ENCODE measurements around the gene ASPG.
"Not testable (repeated sequence)": the region's sequence is repeated elsewhere in the genome, so short reads cannot be mapped to it uniquely, and the experiment has no call there.

Gene ASPG

DNA sequence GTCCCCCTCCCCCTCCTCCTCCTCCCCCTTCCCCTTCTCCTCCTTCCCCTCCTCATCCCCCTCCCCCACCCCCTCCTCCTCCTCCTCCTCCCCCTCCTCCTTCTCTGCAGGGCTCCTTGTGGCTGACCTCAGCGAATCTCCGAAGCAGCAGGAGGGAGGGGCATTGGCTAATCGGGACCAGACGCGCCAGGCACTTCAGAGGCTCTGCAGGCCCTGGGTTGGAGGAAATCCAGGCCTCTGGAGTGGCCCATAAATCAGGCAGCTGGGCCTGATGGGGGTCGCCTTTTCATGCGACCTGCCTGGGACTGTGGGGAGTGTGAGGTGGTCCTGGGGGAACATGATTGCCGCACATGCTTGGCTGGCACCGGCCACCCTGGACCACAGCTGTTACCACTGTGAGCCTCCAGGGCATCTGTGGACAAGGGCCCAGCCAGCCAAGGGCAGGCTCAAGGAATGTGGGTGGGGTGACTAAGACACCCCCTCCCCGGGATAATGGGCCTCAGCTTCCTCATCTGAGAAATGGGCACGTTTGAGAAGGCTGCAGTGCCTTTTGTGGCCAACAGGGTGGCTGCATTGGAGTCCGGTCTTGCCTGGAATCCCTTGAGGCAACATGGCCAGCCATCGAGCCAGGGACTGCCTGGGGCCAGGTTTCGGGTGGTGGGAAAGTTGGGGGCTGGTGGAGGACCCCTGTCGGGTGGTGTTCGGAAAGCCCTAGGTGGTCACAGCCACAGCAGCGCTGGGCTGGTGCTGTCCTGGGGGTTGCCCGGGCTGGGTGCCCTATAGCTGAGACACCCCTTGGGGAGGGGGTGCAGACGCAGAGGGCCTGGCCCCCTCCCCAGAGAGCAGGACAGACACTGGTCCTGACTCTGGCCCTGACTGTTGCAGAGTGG lies 64.9 kb downstream of the ASPG start:
- DNase-seq, result peak; percentile 58

DNA sequence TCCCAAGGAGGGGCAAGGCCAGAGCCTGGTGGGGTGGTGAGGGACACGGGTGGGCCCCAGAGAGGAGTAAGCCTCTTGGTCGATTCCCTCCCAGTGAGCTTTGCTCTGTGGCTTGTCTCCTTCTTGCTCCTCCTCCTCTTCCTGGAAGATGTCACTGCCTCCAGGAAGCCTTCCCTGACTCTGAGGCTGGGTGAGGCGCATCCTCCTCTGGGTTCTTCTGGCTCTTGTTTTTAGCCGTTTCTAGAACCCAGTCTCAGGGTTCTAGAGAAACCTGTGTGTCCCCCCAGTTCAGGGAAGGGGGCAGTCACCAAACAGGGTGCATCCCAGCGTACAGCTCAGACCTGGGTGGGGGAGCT lies 65.5 kb downstream of the ASPG start:
- no peak for DNase-seq

DNA sequence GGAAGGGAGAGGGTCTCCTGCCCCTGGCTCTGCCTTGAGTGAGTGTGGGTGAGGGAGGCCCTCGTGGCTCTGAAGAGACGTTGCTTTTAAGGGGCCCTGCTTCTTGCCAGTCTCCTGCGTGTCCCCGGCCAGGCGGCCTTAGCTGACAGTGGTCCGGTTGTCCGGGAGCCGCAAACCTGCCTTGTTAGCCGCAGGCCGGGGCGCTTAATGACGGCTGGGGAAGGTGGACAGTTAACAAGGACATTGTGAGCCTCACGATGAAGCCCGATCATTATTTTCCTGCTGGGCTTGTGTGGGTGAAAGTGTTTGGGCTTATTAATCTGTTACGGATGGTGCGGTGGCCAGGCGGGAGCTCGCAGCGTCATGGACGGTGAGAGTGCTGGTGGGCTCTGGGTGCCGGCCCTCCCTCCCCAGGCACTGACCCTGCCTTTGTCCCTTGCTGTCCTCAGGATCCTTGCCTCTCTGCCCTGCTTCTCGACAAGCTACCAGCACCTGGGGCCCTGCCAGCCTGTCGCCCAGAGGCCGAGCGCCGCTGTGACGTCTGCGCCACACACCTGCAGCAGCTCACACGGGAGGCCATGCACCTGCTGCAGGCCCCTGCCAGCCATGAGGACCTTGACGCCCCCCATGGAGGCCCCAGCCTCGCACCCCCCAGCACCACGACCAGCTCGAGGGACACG lies 66.2 kb downstream of the ASPG start:
- DNase-seq, result no peak

DNA sequence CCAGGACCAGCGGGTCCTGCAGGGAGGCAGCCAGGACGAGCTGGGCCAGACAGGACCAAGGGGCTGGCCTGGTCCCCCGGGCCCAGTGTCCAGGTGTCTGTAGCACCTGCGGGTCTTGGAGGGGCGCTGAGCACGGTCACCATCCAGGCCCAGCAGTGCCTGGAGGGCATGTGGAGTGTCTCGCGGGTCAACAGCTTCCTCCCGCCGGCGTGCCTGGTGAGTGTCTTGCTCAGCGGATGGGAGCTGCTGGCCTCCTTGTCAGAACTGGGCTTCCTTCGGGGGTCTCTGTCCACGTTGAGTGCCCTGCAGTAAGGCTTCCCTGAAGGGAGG lies 66.7 kb downstream of the ASPG start:
- DNase-seq, result no peak

DNA sequence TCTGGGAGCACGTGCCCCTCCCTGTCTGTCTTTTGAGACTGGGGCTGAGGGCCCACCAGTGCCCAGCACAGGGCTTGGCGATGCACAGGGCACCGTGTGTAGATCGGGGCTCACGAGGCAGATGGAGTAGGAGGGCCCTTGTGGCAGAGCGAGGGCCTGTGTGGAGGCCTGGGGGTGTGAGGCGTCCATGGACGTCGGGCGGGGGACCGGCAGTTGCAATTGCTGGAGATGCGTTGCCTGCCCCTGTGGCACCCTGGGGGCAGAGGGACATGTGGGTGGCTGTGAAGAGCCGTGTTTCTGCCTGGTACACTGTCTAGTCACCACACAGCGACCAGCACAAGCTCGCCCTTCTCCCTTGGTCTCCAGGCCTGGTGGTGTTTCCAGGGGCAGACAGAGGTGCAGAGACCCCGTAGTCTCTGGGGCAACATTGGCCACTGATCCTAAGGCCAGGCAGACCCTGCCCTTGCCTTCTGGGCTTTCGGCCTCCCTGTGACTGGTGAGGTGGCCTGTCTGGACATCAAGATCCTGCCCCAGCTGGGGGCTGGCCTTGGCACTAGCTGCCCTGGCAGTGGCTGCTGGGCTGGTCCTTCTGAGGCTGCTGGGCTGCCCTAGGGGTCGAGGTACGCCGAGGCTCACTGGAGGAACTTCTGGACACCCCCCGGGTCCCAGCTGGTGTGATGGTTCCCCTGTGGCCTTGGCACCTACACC lies 67.3 kb downstream of the ASPG start:
- no peak for DNase-seq

DNA sequence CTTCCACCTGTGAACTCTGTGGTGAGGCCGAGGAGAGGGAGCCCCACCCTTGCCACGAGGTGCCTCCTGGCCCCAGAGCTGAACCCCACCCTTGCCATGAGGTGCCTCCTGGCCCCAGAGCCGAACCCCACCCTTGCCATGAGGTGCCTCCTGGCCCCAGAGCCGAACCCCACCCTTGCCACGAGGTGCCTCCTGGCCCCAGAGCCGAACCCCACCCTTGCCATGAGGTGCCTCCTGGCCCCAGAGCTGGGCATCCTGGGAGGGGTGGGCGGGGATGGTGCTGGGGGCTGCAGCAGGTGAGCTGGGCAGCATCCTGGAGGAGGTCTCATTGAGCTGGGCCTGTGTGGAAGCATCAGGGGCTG lies 67.9 kb downstream of the ASPG start:
- not testable (repeated sequence) for DNase-seq

DNA sequence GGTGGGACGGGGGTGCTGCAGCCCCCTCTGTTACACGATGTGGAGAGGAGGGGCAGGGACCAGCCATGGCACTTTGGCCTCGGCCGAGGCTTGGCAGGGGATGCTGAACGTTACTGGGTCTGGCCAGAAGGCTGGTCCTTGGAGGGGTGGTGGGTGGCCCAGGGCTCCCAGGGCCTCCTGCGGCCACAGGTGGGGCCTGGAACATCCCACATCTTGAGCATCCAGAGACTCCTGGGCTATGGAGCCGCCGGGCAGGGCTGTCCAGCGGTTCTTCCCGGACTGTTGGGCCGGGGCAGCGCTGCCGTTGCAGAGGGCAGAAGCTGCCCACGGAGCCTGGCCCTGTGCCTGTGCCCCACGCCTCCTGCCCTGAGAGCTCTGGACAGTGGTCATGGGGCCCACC lies 68.7 kb downstream of the ASPG start:
- DNase-seq, result no peak

DNA sequence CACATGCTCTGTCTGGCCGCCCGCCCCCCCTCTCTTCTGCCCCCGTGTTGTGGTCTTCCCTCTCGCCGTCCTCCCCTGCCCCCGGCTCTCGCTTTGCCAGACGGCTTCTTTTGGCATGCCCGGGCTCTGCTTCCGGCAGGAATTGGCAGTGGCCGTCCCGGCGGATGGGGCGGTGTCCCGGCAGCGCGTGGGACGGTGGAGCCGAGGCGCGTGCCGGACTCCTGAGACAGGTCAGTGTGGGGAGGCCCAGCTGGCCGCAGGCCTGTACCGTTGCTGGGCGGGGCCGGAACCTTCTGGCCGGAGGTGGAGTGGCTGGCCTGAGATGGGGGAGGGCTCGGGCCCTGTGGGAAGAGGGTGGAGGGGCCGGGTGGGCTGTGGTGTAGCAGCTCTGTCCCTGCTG lies 70.0 kb downstream of the ASPG start:
- no peak for DNase-seq

DNA sequence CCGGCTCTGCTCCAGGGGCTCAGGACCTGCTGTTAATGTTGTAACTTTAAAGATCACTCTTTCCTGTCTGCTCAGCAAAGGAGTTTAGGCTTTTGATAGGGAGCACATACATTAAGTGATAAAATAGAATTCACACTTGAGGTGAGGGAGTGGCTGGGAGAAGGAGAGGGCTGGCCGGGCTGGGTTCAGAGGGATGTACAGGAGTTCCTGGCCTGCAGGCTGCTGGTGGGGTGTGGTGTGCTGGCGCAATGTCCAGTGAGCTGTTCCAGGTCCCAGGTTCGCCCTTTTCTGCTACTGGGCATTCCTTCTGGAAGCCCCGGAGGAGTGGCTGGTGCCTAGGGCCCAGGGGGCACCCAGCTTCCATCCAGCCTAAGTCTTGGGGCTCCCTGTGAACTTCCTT lies 70.6 kb downstream of the ASPG start:
- no peak for DNase-seq

DNA sequence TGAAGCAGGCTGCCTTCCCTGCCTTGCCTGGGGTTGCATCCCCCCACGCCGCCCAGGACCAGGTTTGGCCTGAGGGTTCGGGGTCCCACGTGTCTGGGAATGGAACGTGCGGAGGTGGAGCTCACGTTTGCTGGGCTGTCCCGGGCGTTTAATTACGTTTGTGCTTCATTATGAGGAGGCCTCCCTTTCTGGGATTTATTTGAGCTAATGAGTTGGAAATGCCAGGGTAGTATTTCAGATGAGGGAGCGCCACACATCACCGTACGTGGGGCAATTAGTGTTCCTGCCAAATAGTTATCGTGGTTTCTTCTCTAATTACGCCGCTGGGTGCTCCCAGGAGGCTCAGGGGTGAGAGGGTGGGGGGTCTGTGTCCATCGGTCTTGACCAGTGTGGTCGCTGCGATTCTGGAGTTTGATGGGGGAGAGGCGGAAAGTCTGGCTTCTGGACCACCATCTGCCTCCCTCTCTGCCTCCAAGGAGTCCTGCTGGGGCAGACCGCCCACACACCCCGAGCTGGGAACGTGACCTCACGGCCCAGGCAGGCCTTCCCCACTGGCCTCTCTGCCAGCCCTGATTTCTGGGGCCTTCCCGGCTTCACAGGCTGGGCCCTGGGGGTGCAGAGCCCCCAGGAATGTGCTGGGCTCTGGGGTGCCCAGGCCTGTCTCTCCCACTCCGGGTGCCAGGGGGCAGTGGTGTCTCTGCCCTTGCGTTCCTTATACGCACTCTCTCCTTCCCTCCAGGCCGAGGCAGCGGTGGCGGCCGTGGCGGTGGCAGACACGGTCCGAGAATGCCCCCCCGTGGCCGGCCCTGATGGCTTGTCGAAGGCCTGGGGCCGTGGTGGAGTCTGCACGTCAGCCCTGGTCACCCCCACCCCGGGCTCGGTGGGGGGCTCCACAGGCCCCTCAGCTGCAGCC lies 71.8 kb downstream of the ASPG start:
- no peak for DNase-seq

DNA sequence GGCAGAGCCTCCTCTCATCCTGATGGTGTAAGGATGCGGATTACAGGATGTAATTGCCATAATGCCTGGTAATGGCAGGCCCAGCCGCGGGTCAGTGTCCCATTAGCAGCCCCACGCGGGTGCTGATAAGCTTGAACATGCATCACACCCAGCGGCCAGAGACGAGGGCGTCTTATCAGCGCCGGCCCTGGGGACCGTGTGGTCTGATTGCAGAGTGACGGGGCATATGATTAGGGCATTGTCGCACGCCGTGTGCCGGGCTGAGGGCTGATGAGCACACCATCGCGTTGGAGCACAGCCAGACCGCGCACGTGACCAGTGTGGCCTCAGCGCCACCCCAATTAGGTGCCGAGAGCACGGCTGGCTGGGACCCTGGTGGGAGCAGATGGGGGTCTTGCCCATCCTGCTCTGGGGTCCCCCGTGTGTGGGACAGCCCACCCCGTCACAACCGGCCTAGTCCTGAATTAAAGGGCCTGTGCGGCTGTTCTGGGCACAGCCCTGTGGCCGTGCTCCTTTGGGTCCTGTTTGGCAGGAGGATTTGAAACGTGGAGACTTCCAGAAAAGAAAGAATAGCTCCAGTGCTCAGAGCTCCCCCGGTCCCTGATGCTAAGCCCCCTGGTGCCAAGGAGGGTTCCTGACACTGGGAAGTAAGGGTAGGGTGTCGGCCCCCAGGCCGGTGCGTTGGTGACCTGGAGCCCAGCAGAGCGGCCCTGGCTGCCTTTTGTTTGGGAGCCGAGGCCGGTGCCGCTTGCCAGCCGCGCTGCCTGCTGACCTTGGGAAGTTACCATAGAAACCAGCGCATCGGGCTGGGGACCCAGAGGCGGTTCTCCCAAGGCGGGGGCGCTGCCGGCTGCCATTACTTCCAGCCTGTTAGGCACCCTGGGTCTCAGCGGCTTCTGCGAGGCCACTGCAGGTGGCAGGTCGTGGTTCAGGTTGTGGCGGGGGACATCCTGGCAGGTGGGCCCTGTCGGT lies 73.6 kb downstream of the ASPG start:
- DNase-seq, result no peak

DNA sequence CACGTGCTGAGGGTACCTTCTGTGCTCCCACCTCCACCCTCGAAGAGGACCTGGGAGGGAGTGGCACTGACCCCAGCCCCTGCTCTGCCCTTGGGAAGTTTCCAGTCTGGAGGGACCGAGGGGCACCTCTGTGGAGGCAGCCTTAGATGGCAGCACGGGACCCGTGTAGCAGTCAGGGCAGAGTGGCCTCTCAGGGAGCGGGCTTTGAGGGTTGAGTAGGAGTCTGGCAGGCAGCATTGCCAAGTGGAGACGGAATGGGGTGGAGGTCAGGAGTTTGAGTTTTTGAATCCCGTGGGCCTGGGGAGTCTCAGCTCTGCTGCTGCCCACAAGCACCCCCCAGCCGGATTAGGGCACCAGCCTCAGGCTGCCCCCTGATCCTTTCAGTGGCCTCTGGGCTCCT lies 74.5 kb downstream of the ASPG start:
- DNase-seq, result no peak

DNA sequence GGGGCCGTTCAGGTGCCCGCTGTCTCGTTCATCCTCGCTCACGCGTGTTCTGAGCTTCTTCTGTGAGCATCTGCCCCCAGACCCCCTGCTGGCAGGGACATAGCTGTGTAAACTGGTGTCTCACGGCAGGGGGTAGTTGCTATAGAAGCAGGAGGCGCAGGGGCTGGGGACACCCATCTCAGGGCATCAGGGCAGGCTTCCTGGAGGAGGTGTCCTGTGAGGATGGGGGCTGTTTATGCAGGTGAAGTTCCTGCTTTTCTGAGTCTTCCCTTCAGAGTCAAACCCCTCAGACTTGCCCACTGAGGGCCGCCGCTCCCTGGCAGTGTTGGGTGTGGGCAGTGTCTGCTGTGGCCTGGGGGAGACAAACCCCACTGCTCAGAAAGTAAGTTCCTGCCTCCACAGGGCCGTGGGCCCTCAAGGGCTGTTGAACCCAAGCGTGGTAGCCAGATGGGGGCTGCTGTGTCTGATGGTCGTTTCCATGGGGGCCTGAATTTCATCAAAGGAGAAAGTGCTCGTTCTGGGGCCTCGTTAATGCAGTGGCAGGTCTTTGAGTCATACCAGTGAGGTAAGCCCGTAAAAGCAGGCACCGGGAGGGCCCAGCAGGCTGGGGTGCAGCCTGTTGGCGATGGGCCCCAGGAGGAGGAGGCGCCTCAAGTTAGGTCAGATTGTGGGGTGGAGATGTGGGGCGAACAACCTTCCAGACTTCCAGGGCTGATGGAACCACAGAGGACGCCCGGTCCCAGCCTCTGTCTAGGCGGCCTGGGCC lies 76.3 kb downstream of the ASPG start:
- no peak for DNase-seq

DNA sequence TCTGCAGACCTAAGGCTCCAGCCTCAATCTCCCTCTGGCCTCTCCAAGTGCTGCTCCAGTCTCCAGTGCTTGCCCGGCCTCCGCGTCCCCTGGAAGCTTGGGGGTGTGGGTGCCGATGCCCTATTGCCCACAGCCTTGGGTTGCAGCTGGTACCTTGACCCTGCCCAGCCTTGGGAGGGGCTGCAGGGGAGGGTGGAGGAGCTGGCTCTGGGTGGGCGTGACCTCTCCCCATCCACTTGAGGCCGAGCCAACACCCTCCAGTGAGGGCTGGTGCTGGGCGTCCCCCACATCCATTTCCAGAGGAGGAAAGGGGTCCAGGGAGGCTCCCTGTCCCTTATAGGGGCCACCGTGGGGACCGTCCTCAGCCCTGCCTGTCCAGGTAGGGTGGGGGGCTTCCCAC lies 77.0 kb downstream of the ASPG start:
- no peak for DNase-seq

DNA sequence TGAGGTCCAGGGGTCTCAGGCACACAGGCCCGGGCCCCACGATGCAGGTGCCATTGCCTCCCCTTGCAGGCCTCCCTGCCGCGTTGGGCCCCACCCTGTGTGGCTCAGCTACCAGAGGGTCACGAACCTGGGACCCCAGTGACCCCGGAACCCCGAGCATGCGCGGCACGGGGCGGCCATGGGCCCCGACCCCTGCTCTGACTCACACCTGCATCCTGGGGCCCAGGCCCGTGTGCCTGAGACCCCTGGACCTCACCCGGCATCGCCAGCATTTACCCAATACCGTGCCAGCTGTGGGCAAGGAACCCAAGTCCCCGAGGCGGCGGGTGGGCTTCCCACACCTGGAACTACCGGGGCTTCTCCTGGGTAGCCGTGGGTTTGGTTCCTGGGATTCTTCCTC lies 78.0 kb downstream of the ASPG start:
- no peak for DNase-seq

DNA sequence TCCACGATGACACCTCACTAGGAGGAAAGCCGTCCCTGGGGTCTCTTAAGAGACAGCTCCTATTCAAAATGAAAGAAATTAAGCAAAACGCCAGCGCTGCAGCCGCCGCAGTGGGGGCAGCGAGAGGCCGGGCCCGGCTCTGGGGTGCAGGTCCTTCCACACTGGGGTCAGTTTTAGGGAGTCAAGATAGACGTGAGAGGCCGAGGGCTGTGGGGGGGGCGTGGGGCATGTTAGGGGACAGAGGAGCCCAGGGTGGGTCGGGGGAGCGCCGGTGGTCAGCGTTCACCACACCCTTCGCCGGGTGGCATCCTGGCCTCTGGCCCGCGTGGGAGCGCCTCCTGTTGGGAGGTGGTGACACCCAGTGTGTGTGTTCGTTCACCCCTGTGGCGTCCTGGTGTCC lies 78.5 kb downstream of the ASPG start:
- DNase-seq, result no peak

DNA sequence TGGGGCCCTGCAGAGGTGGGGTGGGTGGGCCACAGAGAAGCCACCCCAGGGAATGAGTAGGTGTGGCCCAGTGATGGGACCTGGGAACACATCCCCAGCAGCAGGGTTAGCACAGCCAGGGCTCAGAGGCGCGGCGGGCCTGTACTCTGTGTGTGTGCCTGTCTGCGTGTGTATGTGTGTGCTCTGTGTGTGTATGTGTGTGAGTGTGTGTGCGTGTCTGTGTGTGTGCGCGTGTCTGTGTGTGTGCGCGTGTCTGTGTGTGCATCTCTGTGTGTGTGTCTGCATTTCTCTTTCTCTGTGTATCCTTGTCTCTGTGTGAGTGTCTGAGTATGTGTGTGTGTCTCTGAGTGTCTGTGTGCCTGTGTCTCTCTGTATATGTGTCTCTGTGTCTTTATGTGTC lies 79.0 kb downstream of the ASPG start:
- DNase-seq, result no peak
